Transverse colon (tissue), 4 donors: ENCODE data around the gene IGFBP6.

Experiments used
- CTCF ChIP-seq, 5 experiments: fragments of 200-600 bp in 3 of 5; fragments of 450-650 bp in 2 of 5; sonication (generic) in 3 of 5; IDR thresholded peaks; 1 replicate in 2 of 5; 2 replicates in 3 of 5; pipeline ENCODE4 v1.5.1; 2016 to 2017; ENCODE audit warnings: antibody characterized with exemption in 5 of 5, inconsistent platforms in 3 of 5, mild to moderate bottlenecking in 2 of 5, moderate library complexity in 1 of 5
- EP300 ChIP-seq: sonication (generic); formaldehyde crosslinking; IDR thresholded peaks from one replicate; pipeline ENCODE4 v1.6.1; 2017; ENCODE audit warnings: antibody characterized with exemption, low read depth
- POLR2A ChIP-seq: fragments of 450-650 bp; IDR thresholded peaks from one replicate; pipeline ENCODE4 v1.6.1; 2016; ENCODE audit warnings: antibody characterized with exemption, mild to moderate bottlenecking, moderate library complexity
- POLR2AphosphoS5 ChIP-seq, 3 donors: sonication (generic); formaldehyde crosslinking; IDR thresholded peaks; one replicate each; pipeline ENCODE4 v1.6.1; 2016; ENCODE audit warnings: antibody characterized with exemption in 3 of 3

DNA sequence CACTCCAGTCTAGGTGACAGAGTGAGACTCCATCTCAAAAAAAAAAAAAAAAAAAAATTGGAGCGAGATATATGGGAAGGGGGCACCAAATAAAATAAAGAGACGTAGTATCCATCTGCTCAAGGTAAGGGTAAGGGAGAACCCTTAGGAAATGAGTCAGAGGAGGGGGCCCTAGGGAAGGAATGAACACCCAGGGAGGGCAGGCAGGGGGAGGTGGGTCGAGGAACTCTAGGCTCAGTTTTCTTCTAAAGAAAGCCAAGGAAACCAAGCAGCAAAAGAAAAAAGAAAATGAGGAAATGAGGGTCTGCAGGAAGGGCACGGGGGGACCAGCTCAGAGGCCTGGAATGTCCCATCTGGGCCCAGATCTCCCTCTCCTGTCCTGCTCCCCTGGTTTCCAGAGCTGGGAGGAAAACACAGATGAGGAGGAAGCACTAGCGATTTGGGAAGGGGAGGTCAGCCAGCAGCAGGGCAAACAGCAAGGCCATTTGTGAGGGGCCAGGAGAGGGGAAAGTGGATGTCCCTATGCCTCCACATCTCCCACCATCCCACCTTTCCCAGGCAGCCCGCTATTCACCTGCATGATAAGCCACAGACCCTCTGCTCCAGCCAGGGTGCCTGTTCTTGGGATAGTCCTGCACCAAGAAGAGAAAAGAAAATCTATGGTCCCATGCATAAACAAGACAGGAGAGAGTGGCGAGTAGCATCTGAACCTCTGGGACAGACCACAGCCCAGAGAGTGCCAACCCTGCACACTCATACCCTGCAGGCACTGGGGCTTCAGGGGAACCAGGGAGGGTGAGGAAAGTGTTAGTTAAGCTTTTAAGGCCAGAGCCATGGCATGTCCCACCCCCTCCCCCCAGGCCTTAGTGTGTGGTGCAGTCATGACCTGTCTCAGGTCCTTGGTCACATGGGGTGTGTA lies 30.1 kb upstream of the IGFBP6 start:
- TF ChIP-seq CTCF (IDR thresholded peaks at IDR 0.05) (no peak), POLR2A (no peak), EP300 (no peak), POLR2AphosphoS5 (IDR thresholded peaks at IDR 0.05) (no peak)
